Epidermal melanocyte (primary cell): ENCODE results near the gene SLC1A5.
"Not testable (repeated sequence)": the region's sequence is repeated elsewhere in the genome, so short reads cannot be mapped to it uniquely, and the experiment has no call there.

Experiments
- DNase-seq: peaks from one replicate; pipeline ENCODE4 v3.0.0; 2011; ENCODE audit warnings: low spot score; ENCODE audit not compliant: insufficient read length

The SLC1A5 gene

GRCh38 chr19:46802152-46802551, 13.8 kb upstream of the SLC1A5 start:
- no peak for DNase-seq

DNA sequence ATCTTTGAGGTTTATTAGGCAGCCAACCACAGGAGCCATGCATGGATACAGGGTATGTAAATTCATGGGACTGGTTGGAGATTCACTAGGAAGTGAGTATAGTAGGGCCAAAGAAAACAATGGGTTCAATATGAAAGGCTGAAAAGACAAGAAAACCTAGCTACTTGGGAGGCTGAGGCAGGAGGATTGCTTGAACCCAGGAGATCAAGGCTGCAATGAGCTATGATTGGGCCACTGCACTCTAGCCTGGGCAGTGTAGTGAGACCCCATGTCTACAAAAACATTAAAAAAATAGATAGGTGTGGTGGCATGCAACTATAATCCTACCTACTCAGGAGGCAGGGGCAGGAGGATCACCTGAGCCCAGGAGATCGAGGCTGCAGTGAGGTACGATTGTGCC, 10.3 kb upstream of the SLC1A5 start:
- DNase-seq = no peak

DNA sequence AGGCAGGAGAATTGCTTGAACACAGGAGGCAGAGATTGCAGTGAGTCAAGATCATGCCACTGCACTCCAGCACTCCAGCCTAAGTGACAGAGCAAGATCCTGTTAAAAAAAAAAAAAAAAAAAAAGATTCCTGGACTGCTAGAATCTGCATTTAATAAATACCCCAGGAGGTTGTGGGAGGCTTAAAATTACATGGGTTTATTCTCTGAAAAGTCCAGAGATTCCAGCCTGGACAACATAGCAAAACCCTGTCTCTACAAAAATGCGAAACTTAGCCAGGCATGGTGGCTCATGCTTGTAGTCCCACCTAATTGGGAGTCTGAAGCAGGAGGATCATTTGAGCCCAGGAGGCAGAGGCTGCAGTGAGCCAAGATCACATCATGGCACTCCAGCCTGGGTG, 9.5 kb upstream of the SLC1A5 start:
- no peak for DNase-seq

DNA sequence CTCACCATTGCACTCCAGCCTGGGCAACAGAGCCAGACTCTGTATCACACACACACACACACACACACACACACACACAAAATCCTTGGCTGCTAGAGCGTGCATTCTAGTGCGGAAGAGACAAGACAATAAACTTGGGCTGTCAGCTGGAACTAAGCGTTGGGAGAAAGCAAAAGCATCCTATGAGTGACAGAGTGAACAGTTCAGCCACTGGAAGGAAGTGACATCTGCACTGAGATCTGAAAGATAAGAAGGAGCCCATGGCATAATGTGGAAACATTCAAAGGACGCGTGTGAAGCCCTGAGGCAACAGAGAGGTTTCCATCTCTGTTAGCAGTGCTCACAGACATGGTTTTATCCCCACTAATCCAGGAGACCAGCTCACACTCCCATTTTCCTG, 3.5 kb upstream of the SLC1A5 start:
- no peak for DNase-seq

DNA sequence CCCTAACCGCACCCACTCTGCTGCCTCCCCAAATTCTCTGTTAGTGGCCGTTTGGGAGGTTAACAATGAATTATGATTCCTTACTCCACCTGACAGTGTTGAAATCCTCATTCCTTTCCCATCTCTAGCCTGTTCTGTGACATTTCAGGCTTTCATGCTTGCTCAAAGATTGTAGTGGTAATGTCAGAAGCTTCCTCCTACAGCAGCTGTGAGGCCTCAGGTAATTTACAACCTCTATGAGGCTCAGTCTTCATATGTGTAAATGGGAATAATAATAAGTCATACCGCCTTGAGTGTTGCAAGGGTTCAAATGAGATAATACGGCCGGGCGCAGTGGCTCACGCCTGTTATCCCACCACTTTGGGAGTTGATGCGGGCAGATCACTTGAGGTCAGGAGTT, 977 bp upstream of the SLC1A5 start:
- no peak for DNase-seq

DNA sequence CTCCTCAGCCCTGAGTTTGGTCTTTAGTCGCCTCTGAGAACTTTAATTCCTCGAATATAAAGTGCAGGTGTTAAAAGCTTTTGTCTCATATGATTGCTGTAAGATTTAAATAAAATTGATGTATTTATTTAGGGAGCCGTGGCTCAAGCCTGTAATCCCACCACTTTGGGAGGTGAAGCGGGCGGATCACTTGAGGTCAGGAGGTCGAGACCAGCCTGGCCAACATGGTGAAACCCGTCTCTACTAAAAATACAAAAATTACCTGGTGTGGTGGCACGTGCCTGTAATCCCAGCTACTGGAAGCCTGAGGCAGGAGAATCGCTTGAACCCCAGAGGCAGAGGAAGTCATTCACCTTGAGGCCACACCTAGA, 559 bp upstream of the SLC1A5 start:
- no peak for DNase-seq

- DNase-seq = no peak
These were observed 798 bp downstream of the SLC1A5 start for GRCh38 chr19:46787331-46788261.

DNA sequence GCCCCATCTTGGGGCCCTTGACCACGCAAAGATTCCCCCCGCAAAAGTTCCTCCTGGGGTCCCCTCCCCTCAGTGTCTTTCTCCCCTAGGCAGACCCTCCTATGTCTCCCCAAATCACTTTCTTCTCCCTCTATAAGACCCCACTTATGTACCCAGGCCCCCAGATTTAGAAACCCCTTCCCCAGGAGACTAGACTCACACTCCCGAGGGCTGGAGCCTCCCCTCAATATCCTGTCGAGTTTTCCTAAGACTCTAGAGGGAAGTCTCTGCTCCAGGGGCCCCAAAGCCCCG, 1.4 kb downstream of the SLC1A5 start:
- DNase-seq = no peak

DNA sequence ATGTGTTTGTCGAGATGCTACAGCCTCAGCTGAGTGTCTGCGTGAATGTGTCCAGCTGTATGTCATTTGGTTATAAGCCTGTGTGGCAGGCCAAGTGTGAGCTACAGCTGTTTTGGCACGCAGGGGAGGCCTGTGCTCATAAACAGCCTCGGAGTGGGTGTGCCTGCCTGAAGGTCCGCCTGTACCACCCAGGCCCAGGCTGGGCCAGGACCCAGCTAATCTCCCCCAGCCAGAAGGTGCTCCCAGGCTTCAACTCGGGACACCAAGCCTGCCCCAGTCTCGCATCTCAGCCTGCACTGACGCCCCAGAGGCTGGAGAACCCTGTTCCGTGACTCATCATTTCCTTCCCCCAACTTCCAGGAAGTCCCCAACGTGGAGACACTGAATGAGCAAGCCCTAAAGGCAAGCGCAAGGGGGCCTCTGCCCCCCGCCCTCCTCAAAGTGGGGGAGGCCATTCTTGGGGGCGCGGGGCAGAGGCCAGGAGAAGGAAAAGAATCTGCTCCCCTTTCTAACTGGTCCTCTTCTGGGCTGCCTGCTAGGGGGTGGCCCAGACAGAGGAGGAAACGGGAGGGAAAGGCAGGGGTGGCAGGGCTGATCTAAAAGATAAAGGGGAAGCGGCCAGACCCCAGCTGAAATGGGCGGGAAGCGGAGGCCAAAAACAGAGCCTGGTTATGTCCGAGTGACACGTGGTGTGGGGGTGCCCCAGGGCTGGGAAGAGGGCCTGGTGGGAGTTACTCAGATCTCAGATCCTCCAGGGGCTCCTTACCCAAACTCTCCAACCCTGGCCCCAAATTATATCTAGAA, 2.0 kb downstream of the SLC1A5 start:
- peak; percentile 70 for DNase-seq

DNA sequence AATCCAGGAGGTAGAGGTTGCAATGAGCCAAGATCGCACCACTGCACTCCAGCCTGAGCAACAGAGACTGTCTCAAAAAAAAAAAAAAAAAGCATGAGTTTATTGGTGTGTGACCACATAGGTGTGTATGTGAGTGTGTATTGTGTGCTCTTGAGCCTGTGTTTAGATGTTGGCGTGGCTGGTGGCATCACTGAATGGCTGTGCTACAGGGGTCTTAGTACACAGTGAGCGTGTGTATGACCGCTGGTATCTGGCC, 2.5 kb downstream of the SLC1A5 start:
- no peak for DNase-seq

DNA sequence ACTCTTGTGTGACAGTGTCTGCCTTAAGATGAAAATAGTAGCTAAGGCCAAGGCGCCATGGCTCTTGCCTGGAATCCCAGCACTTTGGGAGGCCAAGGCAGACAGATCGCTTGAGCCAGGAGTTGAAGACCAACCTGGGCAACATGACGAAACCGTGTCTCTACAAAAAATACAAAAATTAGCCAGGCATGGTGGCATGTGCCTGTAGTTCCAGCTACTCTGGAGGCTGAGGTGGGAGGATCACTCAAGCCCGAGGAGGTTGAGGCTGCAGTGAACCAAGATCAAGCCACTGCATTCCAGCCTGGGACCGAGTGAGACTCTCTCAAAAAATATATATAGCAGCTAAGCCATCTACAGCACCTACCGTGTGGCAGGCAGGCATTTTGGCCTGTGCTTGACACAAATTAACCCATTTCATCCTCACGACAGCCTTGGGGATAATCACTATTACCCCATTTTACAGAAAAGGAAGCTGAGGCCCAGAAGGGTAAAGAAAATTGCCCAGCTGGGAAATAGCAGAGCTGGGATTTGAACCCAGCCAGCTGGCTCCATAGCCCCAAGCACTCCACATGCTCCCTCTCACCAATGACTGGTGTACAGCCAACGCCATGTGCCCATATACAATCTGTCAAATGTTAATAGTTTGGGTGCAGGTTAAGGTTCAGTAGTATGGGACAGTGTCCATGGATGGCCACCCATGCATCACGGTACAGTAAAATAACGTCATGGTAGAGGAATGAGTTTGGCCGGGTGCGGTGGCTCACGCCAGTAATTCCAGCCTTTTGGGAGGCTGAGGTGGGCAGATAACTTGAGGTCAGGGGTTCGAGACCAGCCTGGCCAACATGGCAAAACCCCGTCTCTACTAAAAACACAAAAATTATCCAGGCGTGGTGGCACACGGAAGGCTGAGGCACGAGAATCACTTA, 3.1 kb downstream of the SLC1A5 start:
- DNase-seq = no peak

GRCh38 chr19:46784262-46785053, 3.9 kb downstream of the SLC1A5 start:
- DNase-seq = peak; percentile 68

DNA sequence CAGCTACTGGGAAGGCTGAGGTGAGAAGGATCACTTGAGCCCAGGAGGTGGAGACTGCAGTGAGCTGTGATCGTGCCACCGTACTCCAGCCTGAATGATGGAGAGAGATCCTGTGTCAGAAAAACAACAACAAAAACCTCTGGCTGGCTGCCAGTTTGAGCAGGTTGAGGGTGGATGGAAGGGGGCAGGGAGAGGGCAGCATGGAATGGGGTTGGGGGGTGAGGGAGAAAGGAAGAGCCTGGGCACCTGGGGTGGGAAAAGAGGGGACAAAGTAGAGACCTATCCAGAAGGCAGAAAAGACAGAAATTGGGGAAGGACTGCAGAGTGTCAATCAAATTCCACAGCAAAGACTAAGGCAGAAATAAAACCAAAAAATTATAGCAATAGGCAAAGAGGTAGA, 4.7 kb downstream of the SLC1A5 start:
- DNase-seq = no peak

GRCh38 chr19:46782355-46783019, 5.9 kb downstream of the SLC1A5 start:
- no peak for DNase-seq

DNA sequence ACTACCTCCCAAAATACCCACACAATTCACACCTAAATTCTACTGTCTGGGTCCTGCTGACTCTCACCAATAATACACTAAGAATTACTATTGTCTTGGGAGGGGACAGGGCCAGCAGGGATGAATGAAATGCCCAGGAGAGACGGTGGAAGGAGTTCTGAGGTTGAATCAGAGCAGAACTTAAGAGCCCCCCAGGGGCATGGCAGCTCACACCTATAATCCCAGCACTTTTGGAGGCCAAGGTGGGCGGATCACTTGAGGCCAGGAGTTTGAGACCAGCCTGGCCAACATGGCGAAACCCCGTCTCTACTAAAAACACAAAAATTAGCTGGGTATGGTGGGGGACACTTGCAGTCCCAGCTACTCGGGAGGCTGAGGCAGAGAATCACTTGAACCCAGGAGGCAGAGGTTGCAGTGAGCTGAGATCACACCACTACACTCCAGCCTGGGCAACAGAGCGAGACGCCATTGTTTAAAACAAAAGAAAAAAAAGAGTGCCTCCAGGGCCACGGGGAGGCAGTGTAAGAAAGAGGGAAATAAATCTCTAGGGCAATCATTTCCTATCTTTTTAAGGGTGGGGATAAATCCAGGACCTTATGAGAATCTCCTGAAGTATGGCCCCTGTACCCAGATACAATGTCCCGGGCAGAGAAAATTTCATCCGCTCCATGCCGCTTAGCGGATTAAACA, 10.3 kb downstream of the SLC1A5 start:
- DNase-seq = not testable (repeated sequence)

DNA sequence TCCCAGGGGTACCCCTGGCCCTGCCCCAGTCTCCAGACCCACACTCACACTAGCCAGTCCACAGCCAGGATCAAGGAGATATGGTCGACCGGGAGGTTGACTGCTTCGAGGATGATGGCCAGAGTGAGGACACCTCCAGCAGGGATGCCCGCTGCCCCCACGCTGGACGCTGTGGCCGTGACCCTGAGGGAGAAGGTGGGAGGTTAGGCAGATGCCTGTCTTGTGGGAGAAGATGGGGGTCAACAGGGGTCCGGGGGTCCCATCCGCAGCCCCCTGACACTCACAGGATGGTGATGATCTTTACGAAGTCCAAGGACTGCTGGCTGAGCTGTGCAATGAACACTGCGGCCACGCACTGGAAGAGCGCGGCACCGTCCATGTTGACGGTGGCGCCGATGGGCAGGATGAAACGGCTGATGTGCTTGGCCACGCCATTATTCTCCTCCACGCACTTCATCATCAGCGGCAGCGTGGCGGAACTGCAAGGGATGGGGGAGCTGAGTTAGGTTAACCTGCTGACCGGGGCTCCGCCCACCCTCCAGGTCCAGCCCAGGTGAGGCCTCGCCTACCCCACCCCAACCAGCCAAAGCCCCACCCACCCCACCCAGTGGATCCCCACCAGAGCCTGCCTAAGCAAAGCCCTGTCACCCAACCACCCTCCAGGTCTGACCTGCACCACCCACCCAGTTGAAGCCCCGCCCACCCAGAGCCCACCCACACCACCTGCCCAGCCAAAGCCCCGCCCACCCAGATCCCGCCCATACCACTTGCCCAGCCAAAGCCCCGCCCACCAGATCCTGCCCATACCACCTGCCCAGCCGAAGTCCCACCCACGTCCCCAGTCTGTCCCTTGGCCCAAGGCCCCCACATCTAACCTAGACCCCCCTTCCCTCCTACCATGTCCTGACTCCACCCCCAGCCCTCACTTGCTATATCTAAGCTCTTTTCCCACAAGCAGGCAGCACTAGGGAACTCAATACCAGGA, 11.2 kb downstream of the SLC1A5 start:
- DNase-seq = no peak

DNA sequence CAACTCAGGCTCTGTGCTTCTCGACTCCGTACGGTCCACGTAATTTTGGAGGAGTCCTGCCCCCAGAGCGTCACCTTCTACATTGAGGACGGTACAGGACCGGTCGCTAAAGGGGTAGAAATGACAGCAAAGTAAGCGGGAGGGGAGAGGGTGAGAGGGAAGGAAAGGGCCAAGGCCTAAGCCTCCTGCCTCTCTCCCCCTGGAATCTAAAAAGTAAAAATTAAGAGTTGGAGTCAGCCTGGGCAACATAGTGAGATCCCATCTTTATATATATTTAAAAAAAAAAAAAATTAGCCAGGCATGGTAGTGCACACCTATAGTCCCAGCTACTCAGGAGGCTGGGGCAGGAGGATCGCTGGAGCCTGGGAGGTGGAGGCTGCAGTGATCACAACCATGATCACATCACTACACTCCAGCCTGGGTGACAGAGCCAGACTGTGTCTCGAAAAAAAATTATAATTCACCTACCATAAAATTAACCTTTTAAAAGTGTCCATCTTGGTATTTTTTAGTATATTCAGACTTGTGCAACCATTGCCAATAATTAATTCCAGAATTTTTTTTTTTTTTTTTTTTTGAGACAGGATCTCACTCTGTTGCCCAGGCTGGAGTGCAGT, 12.6 kb downstream of the SLC1A5 start:
- DNase-seq = no peak

DNA sequence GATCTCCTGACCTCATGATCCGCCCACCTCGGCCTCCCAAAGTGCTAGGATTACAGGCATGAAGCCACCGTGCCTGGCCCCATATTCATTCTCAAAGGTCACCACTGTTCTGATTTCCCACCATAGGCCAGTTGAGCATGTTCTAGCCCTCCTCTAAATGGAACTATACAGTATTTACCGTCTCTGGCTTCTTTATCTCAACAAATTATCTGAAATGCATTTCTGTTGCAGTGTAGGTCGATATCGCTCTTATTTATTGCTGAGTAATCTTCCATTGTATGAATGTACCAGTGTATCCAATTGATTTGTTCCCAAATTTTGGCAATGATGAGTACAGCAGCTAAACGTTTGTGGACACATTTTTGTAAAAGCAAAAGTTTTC, 15.4 kb downstream of the SLC1A5 start:
- no peak for DNase-seq
